NT2/D1 (cell line): ENCODE measurements around the gene GPR146.

Experiments
- DNase-seq: peaks from one replicate; pipeline ENCODE4 v3.0.0-alpha.2; 2011; ENCODE audit warnings: low read depth, low spot score
- H3K27me3 ChIP-seq: 2 replicates; pipeline ENCODE4 v1.6.0; 2011; ENCODE audit warnings: mild to moderate bottlenecking; ENCODE audit not compliant: insufficient read length, insufficient read depth
- H3K36me3 ChIP-seq: 2 replicates; pipeline ENCODE4 v1.6.1; 2011; ENCODE audit warnings: mild to moderate bottlenecking, low read length, mixed read lengths; ENCODE audit not compliant: insufficient read depth, insufficient read length
- H3K4me1 ChIP-seq: 2 replicates; pipeline ENCODE4 v1.5.1; 2011; ENCODE audit not compliant: insufficient read depth, insufficient read length
- H3K4me3 ChIP-seq: 2 replicates; pipeline ENCODE4 v1.5.1; 2011; ENCODE audit warnings: low read depth; ENCODE audit not compliant: insufficient read length
- H3K9ac ChIP-seq: 2 replicates; pipeline ENCODE4 v1.6.0; 2011; ENCODE audit warnings: low read depth; ENCODE audit not compliant: insufficient read length
- H3K9me3 ChIP-seq: 2 replicates; pipeline ENCODE4 v1.5.1; 2011; ENCODE audit warnings: mild to moderate bottlenecking, low read length; ENCODE audit not compliant: insufficient read depth
- SUZ12 ChIP-seq: IDR thresholded peaks from 2 replicates; pipeline ENCODE4 v1.6.1; 2011; ENCODE audit not compliant: insufficient read length, insufficient read depth; ENCODE audit errors: extremely low read depth
- YY1 ChIP-seq: IDR thresholded peaks from 2 replicates; pipeline ENCODE4 v1.6.1; 2011; ENCODE audit not compliant: insufficient read length, insufficient read depth
- ZNF274 ChIP-seq: IDR thresholded peaks from 2 replicates; pipeline ENCODE4 v1.6.1; 2011; ENCODE audit warnings: mild to moderate bottlenecking, low read depth, low read length

Gene GPR146

DNA sequence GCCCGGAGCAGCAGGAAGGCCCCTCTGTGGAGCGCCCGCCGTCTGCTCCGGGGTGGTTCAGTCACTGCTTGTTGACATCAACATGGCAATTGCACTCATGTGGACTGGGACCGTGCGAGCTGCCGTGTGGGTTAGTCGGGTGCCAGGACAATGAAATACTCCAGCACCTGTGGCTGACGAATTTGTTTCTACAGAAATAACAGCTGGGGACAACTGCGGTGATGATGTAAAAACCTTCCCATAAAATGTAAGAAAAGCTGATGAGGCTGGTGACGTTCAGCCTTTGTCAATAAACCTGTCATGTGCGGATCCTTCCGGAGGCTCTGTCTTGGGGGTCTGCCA, 49.1 kb downstream of the GPR146 start:
- Histone ChIP-seq H3K9me3 (no peaks in the 10 kb centered on the region), H3K36me3 (peaks cover 71% of the 10 kb centered on the region), H3K4me1 (peaks cover 13% of the 10 kb centered on the region), H3K27me3 (no peaks in the 10 kb centered on the region), H3K9ac (no peak overlapping the region), H3K4me3 (no peak overlapping the region)
- TF ChIP-seq SUZ12 (no peak), ZNF274 (no peak), YY1 (no peak)
- no peak for DNase-seq

DNA sequence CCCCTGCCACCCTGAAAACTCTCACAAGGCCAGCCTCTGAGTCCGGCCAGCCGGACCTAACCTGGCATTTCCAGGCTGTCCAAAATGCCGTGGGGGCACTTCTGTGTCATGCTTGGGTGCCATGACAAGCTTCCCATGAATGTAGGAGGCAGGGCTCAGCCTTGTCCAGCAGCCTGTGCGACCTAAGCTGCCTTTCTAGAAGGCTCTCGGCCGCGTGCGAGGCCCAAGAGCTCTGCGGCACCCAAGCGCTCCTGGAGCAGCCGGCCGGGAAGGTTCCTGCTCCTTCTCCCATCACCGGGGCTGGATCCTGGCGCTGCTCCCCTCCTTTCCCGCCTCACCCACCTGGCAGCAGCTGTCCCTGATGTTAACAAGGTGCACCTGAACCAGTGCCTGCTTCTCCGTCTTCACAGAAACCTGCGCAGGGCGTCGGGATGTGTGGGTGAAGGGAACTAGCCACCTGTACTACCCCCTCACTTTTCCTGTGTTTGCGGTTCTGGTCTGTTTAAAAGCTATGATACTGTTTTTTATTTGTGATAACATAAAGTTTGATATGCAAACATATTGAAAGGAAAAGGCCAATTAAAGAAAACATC, 49.7 kb downstream of the GPR146 start:
- H3K9ac ChIP-seq: no peak overlapping the region
- peaks cover 9% of the 10 kb centered on the region for H3K4me1 ChIP-seq
- DNase-seq: no peak
- no peaks in the 10 kb centered on the region for H3K9me3 ChIP-seq
- no peak overlapping the region for H3K4me3 ChIP-seq
- no peaks in the 10 kb centered on the region for H3K27me3 ChIP-seq
- peaks cover 77% of the 10 kb centered on the region for H3K36me3 ChIP-seq
- TF ChIP-seq YY1 (no peak), ZNF274 (no peak), SUZ12 (no peak)

DNA sequence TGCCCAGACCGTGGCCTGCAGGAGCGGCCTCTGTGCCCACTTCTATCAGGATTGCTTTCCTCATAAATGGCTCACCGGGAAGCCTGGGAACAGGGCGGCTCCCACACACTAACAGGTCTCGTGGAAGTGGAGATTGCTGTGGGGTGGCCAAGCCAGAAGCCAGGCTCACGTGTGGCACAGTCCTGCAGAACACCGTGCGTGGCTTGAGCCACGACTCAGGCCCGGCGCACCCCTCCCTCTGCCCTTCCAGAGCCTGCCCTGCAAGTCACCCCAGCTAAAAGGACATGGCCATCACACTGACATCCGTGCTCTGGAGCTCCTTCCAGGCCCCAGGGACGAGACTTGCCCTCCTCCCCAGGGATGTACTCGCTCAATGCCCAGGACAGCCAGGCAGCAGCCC, 50.5 kb downstream of the GPR146 start:
- H3K27me3 ChIP-seq: no peaks in the 10 kb centered on the region
- H3K4me1 ChIP-seq: peaks cover 9% of the 10 kb centered on the region
- H3K9me3 ChIP-seq: no peaks in the 10 kb centered on the region
- H3K36me3 ChIP-seq: peaks cover 83% of the 10 kb centered on the region
- no peak for DNase-seq
- no peak overlapping the region for H3K9ac ChIP-seq
- no peak for TF ChIP-seq SUZ12
- no peak for TF ChIP-seq ZNF274
- TF ChIP-seq YY1: no peak
- H3K4me3 ChIP-seq: no peak overlapping the region

DNA sequence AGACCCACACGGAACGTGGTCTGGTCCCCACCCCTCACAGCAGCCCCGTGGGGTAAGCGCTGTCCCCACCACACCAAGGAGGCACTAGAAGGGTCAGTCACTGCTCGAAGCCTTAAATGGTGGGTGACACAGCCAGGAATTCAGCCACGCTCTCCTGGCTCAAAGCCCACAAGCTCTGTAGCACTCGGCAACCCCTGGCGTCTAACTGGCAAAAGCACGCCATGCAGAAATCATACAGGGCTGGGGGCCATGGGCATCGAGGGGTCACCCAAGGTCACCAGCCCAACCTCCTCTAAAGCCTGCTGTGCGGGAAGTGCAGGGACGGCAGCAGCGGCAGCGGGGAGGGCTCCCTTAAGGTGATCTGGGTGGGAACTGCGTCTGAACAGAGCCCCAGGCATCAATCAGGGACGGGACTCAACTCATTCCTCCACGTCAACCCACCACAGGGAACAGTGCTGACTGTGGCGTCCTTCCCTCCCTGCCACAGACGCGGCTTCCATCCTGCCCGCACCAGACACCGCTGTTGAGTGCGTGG, 51.3 kb downstream of the GPR146 start:
- Histone ChIP-seq H3K9me3 (no peaks in the 10 kb centered on the region), H3K27me3 (no peaks in the 10 kb centered on the region), H3K4me1 (peaks cover 9% of the 10 kb centered on the region), H3K36me3 (peaks cover 82% of the 10 kb centered on the region), H3K4me3 (no peak overlapping the region), H3K9ac (no peak overlapping the region)
- no peak for DNase-seq
- TF ChIP-seq YY1 (no peak), ZNF274 (no peak), SUZ12 (no peak)

DNA sequence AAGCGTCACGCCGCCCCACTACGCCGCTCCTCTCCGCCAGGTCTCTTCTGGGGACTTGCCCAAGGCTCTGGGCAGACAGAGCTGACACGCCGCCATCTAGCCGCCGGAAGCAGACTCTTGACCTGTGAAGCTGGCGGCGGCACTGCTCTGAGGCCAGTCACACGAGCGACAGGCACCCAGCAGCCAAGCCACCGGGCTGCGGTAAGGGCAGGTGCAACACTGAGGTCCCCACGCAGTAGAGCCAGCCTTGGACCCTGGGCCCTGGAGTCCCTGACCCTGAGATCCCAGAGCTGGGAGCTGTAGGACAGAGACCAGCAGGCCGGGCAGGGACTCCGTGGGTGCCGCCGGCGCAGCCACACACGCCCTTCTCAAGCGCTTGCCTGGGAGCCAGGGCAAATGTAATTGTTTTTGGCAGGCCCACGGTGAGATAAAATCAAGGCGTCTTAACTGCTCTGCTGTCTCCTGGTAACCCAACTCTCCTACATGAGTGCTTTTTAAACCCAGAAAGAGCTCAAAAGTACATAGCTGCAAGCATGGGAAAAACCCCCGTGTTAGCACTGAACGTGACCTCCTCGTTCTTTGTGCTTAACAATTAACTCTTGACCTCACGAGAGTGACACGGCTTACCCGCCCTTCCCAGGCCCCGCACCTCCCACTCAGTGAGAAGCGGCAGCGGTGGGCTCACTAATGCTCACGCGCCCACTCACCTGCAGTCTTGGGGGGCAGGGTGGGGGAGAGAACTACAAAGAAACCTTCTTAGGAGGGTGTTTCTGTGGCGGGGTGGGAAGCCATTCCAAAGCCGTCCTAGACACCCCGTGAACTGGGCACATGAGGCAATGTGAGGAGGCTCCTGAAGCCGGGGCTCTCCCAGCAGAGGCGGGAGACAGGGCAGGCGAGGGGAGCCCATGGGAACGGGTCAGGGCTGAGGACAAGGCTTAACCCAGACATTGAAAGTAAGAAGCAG, 52.1 kb downstream of the GPR146 start:
- Histone ChIP-seq H3K36me3 (peaks cover 75% of the 10 kb centered on the region), H3K4me1 (peaks cover 17% of the 10 kb centered on the region), H3K27me3 (no peaks in the 10 kb centered on the region), H3K9ac (no peak overlapping the region), H3K4me3 (no peak overlapping the region), H3K9me3 (no peaks in the 10 kb centered on the region)
- no peak for TF ChIP-seq SUZ12
- no peak for TF ChIP-seq YY1
- TF ChIP-seq ZNF274: no peak
- DNase-seq: no peak

DNA sequence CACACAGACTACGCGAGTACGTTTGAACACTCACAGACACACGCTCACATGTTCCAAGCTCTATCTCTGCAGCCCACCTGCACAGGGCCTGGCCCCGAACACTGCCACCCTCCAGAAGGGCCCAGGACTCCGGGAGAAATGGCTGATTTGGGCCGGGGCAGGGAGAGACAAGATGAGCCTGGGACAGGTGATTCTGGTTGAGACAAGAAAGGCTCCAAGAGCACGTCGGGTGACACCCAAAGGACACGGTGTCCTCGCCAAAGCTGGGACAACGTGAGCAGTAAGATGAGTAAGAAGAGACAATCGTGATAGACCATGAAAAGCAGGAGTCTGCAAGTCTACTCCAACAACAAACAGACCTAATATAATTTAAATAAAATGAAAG, 52.8 kb downstream of the GPR146 start:
- no peak for DNase-seq
- Histone ChIP-seq H3K9me3 (no peaks in the 10 kb centered on the region), H3K4me3 (no peak overlapping the region), H3K36me3 (peaks cover 69% of the 10 kb centered on the region), H3K9ac (no peak overlapping the region), H3K27me3 (no peaks in the 10 kb centered on the region), H3K4me1 (peaks cover 20% of the 10 kb centered on the region)
- TF ChIP-seq YY1: no peak
- no peak for TF ChIP-seq ZNF274
- no peak for TF ChIP-seq SUZ12
